Measurements from ENCODE around the gene ISG20L2.

GRCh38 chr1:156692925-156693847 is 35.4 kb downstream of the ISG20L2 start:
- TF ChIP-seq, protein P1, sequence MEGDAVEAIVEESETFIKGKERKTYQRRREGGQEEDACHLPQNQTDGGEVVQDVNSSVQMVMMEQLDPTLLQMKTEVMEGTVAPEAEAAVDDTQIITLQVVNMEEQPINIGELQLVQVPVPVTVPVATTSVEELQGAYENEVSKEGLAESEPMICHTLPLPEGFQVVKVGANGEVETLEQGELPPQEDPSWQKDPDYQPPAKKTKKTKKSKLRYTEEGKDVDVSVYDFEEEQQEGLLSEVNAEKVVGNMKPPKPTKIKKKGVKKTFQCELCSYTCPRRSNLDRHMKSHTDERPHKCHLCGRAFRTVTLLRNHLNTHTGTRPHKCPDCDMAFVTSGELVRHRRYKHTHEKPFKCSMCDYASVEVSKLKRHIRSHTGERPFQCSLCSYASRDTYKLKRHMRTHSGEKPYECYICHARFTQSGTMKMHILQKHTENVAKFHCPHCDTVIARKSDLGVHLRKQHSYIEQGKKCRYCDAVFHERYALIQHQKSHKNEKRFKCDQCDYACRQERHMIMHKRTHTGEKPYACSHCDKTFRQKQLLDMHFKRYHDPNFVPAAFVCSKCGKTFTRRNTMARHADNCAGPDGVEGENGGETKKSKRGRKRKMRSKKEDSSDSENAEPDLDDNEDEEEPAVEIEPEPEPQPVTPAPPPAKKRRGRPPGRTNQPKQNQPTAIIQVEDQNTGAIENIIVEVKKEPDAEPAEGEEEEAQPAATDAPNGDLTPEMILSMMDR (IDR thresholded peaks at IDR 0.05): no peak
- no peak for TF ChIP-seq TAF1 (IDR thresholded peaks at IDR 0.05; ENCODE audit: borderline replicate concordance, low read depth, low read length)
- no peak for TF ChIP-seq EZH2phosphoT487 (IDR thresholded peaks at IDR 0.05; ENCODE audit: borderline replicate concordance, low read depth)
- TF ChIP-seq MEF2A (IDR thresholded peaks at IDR 0.05; ENCODE audit: borderline replicate concordance, low read depth): no peak
- no peak for TF ChIP-seq RFX5 (IDR thresholded peaks at IDR 0.05; ENCODE audit: low read length)
- no peak for TF ChIP-seq SMC3 (IDR thresholded peaks at IDR 0.05; ENCODE audit: low read depth, low read length)
- no peak for TF ChIP-seq MXI1 (IDR thresholded peaks at IDR 0.05; ENCODE audit: low read depth, low read length)

All from SK-N-SH (cell line).